Naive thymus-derived CD4-positive, alpha-beta T cell (primary cell): Measurements from ENCODE around the gene SF3B3. TPM values are rescaled to one million over a fixed set of nuclear protein-coding genes. Genes with fewer than 3 reads are reported as not detected.
A peak's percentile ranks its signal among the peaks of the same experiment; 100 is the strongest.
"Not testable (repeated sequence)": the region's sequence is repeated elsewhere in the genome, so short reads cannot be mapped to it uniquely, and the experiment has no call there.

Experiments used
- ATAC-seq: fragments of 150-1000 bp; cut with Tn5 transposase; 2 replicates; pipeline ENCODE4 v1.10.0; 2021; ENCODE audit warnings: mild to moderate bottlenecking, moderate library complexity
- CTCF ChIA-PET: fragments of 350-600 bp; sonication (Branson Sonifier 250); formaldehyde crosslinking; loops from one replicate; lab custom pipeline; 2021; ENCODE audit warnings: antibody characterized with exemption; lab: Charles Lee
- POLR2A ChIA-PET: fragments of 350-600 bp; sonication (Branson Sonifier 250); formaldehyde crosslinking; loops from one replicate; lab custom pipeline; 2021; ENCODE audit warnings: antibody characterized with exemption, inconsistent platforms; lab: Charles Lee
- DNase-seq, 9 donors: peaks; one replicate each; pipeline versions ENCODE4 v3.0.0 to v3.0.0-alpha.2; 2020 to 2022; ENCODE audit warnings: mixed read lengths in 1 of 9
- H3K27ac ChIP-seq: one replicate; pipeline ENCODE4 v1.7.0; 2013; ENCODE audit warnings: mild to moderate bottlenecking, low read depth, low read length, moderate library complexity
- H3K27me3 ChIP-seq, 2 donors: one replicate each; pipeline ENCODE4 v1.7.0; 2013; ENCODE audit warnings: low read length in 2 of 2, mild to moderate bottlenecking in 2 of 2, moderate library complexity in 2 of 2; ENCODE audit not compliant: control insufficient read depth in 2 of 2, insufficient read depth in 2 of 2
- H3K36me3 ChIP-seq, 3 experiments: 1 replicate in 2 of 3; 2 replicates in 1 of 3; pipeline ENCODE4 v1.7.0; 2013; ENCODE audit warnings: low read length in 3 of 3, mild to moderate bottlenecking in 3 of 3, moderate library complexity in 1 of 3; ENCODE audit not compliant: insufficient read depth in 3 of 3, control insufficient read depth in 2 of 3
- H3K4me1 ChIP-seq, 2 donors: one replicate each; pipeline ENCODE4 v1.7.0; 2013; ENCODE audit warnings: low read length in 2 of 2, mild to moderate bottlenecking in 2 of 2, moderate library complexity in 1 of 2; ENCODE audit not compliant: control insufficient read depth in 2 of 2, insufficient read depth in 2 of 2
- H3K4me3 ChIP-seq: 2 replicates; pipeline ENCODE4 v1.7.0; 2013; ENCODE audit warnings: mild to moderate bottlenecking, low read length
- H3K9me3 ChIP-seq, 3 experiments: 1 replicate in 2 of 3; 2 replicates in 1 of 3; pipeline ENCODE4 v1.7.0; 2013; ENCODE audit warnings: low read length in 3 of 3; ENCODE audit not compliant: control insufficient read depth in 2 of 3
- H3K27ac Mint-ChIP-seq, 9 donors: one replicate each; pipeline ENCODE4 v1.8.0; 2020 to 2022; ENCODE audit warnings: mixed read lengths in 9 of 9, mild to moderate bottlenecking in 8 of 9, moderate library complexity in 5 of 9, inconsistent platforms in 2 of 9
- H3K27me3 Mint-ChIP-seq, 5 donors: one replicate each; pipeline ENCODE4 v1.8.0; 2021 to 2022; ENCODE audit warnings: mixed read lengths in 5 of 5, mild to moderate bottlenecking in 1 of 5
- H3K36me3 Mint-ChIP-seq, 5 donors: one replicate each; pipeline ENCODE4 v1.8.0; 2020 to 2022; ENCODE audit warnings: mixed read lengths in 5 of 5, mild to moderate bottlenecking in 3 of 5, inconsistent platforms in 1 of 5
- H3K4me1 Mint-ChIP-seq, 7 donors: one replicate each; pipeline ENCODE4 v1.8.0; 2020 to 2022; ENCODE audit warnings: mixed read lengths in 7 of 7, mild to moderate bottlenecking in 3 of 7, inconsistent platforms in 1 of 7
- H3K4me3 Mint-ChIP-seq, 10 donors: one replicate each; pipeline ENCODE4 v1.8.0; 2020 to 2022; ENCODE audit warnings: mild to moderate bottlenecking in 10 of 10, mixed read lengths in 10 of 10, moderate library complexity in 6 of 10, inconsistent platforms in 2 of 10
- H3K9me3 Mint-ChIP-seq, 11 donors: one replicate each; pipeline ENCODE4 v1.8.0; 2020 to 2022; ENCODE audit warnings: mixed read lengths in 11 of 11, mild to moderate bottlenecking in 4 of 11, inconsistent platforms in 1 of 11, moderate library complexity in 1 of 11
- intact Hi-C, 2 donors: fragments of 100-400 bp; cut with micrococcal nuclease; formaldehyde crosslinking; loops; one replicate each; pipeline ENCODE4 v1.15.1; 2023
- polyA plus RNA-seq, 2 donors: library from polyadenylated mRNA; unstranded; fragments of 300-500 nt; fragmentation: Illumina TruSeq; gene quantifications; one replicate each; pipeline ENCODE4 v1.2.3, GENCODE V29; 2021
- total RNA-seq, 6 experiments: library from RNA in 5 of 6; stranded (reverse) in 5 of 6; gene quantifications; 1 replicate in 5 of 6; 2 replicates in 1 of 6; pipeline ENCODE4 v1.2.3 and lab custom pipeline; 2021 to 2026

SF3B3 gene
- total and polyA plus RNA-seq, 7 experiments from 2014 or later = 69.0 to 415 (median 195) TPM

- H3K27ac ChIP-seq, ATAC-seq, H3K27me3 ChIP-seq, H3K4me3 Mint-ChIP-seq, H3K27ac Mint-ChIP-seq, H3K9me3 ChIP-seq, H3K9me3 Mint-ChIP-seq, H3K4me3 ChIP-seq, DNase-seq, H3K27me3 Mint-ChIP-seq: not testable (repeated sequence)
- intact Hi-C loops = loop anchor here in 1 of 2 donors (10.0 kb wide), 1 partner anchor 415 kb away; the partner anchor contains the start of gene PDPR
- Histone ChIP-seq H3K36me3 (peaks cover 32 to 68% (median 60%) of the 10 kb centered on the region in 3 experiments), H3K4me1 (peaks cover 16 to 40% of the 10 kb centered on the region in 2 donors)
- Mint-ChIP-seq H3K4me1 (peaks cover 25 to 71% (median 60%) of the 10 kb centered on the region in 7 donors), H3K36me3 (peaks cover 19 to 51% (median 47%) of the 10 kb centered on the region in 5 donors)
- CTCF ChIA-PET = interaction anchor here (0.7 kb wide), 1 partner anchor 851 kb away, joined by 3 read pairs; no protein-coding TSS in a partner anchor
- POLR2A ChIA-PET = interaction anchor here (0.7 kb wide), 1 partner anchor 10 kb away, joined by 4 read pairs; no protein-coding TSS in a partner anchor
Observed at GRCh38 chr16:70529954-70530353, 6.3 kb downstream of the SF3B3 start.

GRCh38 chr16:70534971-70535370 is 11.4 kb downstream of the SF3B3 start:
- no peaks in the 10 kb centered on the region for H3K9me3 ChIP-seq
- H3K27me3 ChIP-seq = no peaks in the 10 kb centered on the region
- H3K4me3 ChIP-seq = no peak overlapping the region
- no peaks in the 10 kb centered on the region for H3K4me1 ChIP-seq
- H3K4me1 Mint-ChIP-seq = peaks cover 11 to 47% (median 37%) of the 10 kb centered on the region in 7 donors
- H3K36me3 ChIP-seq = peaks cover 59 to 96% (median 59%) of the 10 kb centered on the region in 3 experiments
- H3K4me3 Mint-ChIP-seq = no peak overlapping the region
- intact Hi-C loops = no loop called here
- ChIA-PET POLR2A (no interaction called here), CTCF (interaction anchor here (0.6 kb wide), 1 partner anchor 76 kb away, joined by 3 read pairs; no protein-coding TSS in a partner anchor)
- ATAC-seq = no peak
- no peaks in the 10 kb centered on the region for H3K27me3 Mint-ChIP-seq
- H3K9me3 Mint-ChIP-seq = no peaks in the 10 kb centered on the region
- H3K36me3 Mint-ChIP-seq = peaks cover 18 to 48% (median 44%) of the 10 kb centered on the region in 5 donors
- no peak for DNase-seq
- peak overlapping the region in 1 of 9 donors; percentile 28 for H3K27ac Mint-ChIP-seq
- H3K27ac ChIP-seq = no peak overlapping the region

GRCh38 chr16:70540994-70541393 is 17.4 kb downstream of the SF3B3 start:
- POLR2A ChIA-PET = no interaction called here
- H3K36me3 Mint-ChIP-seq = peaks cover 11 to 37% (median 28%) of the 10 kb centered on the region in 5 donors
- CTCF ChIA-PET = no interaction called here
- no peaks in the 10 kb centered on the region for H3K27me3 Mint-ChIP-seq
- Histone ChIP-seq H3K9me3 (no peaks in the 10 kb centered on the region), H3K27ac (no peak overlapping the region), H3K36me3 (peaks cover 44 to 95% (median 50%) of the 10 kb centered on the region in 3 experiments), H3K4me3 (no peak overlapping the region), H3K4me1 (no peaks in the 10 kb centered on the region), H3K27me3 (no peaks in the 10 kb centered on the region)
- intact Hi-C loops = no loop called here
- no peak for ATAC-seq
- peaks cover 2 to 27% (median 19%) of the 10 kb centered on the region in 7 donors for H3K4me1 Mint-ChIP-seq
- H3K9me3 Mint-ChIP-seq = no peaks in the 10 kb centered on the region
- DNase-seq = no peak
- H3K4me3 Mint-ChIP-seq = no peak overlapping the region
- H3K27ac Mint-ChIP-seq = peak overlapping the region in 3 of 9 donors; percentile 29 to 40 (median 34)

GRCh38 chr16:70544548-70544947 is 20.9 kb downstream of the SF3B3 start:
- peaks cover 34 to 96% (median 58%) of the 10 kb centered on the region in 3 experiments for H3K36me3 ChIP-seq
- no peaks in the 10 kb centered on the region for H3K4me1 ChIP-seq
- H3K4me1 Mint-ChIP-seq = peaks cover 0 to 25% (median 15%) of the 10 kb centered on the region in 7 donors
- H3K9me3 ChIP-seq = no peaks in the 10 kb centered on the region
- no peaks in the 10 kb centered on the region for H3K9me3 Mint-ChIP-seq
- no peak overlapping the region for H3K27ac Mint-ChIP-seq
- ChIA-PET CTCF (no interaction called here), POLR2A (no interaction called here)
- DNase-seq (no peak), ATAC-seq (no peak)
- no peak overlapping the region for H3K4me3 ChIP-seq
- no peak overlapping the region for H3K27ac ChIP-seq
- H3K27me3 Mint-ChIP-seq = no peaks in the 10 kb centered on the region
- intact Hi-C loops = no loop called here
- H3K4me3 Mint-ChIP-seq = no peak overlapping the region
- H3K27me3 ChIP-seq = no peaks in the 10 kb centered on the region
- H3K36me3 Mint-ChIP-seq = peaks cover 3 to 35% (median 26%) of the 10 kb centered on the region in 5 donors

DNA sequence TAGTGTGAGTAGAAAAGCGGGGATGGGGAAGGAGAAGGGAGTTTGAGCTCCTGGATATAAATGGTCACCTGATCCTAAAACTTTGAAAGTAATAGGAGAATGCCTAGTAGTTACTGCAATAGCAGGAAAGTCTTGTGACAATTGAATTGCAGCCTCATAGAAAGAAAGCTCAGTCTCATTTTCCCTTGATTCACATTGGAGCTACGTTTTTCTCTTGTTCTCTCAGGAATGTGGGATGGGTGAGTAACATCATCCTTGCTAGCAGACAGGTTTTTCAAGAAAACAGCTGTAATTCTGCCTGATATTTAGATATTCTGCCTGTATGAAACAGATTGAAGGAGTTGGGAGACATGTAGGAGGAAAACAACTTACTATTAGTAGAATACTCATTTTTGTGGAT is 25.3 kb downstream of the SF3B3 start:
- DNase-seq = no peak
- H3K27me3 Mint-ChIP-seq = no peaks in the 10 kb centered on the region
- H3K9me3 ChIP-seq = no peaks in the 10 kb centered on the region
- ChIA-PET CTCF (no interaction called here), POLR2A (interaction anchor here (0.5 to 1.0 kb wide), 3 partner anchors 25 to 629 kb away, joined by 3 to 4 read pairs (median 3); no protein-coding TSS in a partner anchor)
- no peaks in the 10 kb centered on the region for H3K27me3 ChIP-seq
- H3K9me3 Mint-ChIP-seq = no peaks in the 10 kb centered on the region
- H3K27ac ChIP-seq = no peak overlapping the region
- H3K36me3 Mint-ChIP-seq = peaks cover 3 to 54% (median 30%) of the 10 kb centered on the region in 5 donors
- H3K4me1 ChIP-seq = no peaks in the 10 kb centered on the region
- H3K4me3 Mint-ChIP-seq = no peak overlapping the region
- peaks cover 8 to 31% (median 17%) of the 10 kb centered on the region in 7 donors for H3K4me1 Mint-ChIP-seq
- H3K36me3 ChIP-seq = peaks cover 44 to 96% (median 46%) of the 10 kb centered on the region in 3 experiments
- H3K27ac Mint-ChIP-seq = peak overlapping the region in 4 of 9 donors; percentile 22 to 68 (median 51)
- ATAC-seq = no peak
- intact Hi-C loops = no loop called here
- no peak overlapping the region for H3K4me3 ChIP-seq

GRCh38 chr16:70550082-70550481 is 26.5 kb downstream of the SF3B3 start:
- ATAC-seq = no peak
- no peak overlapping the region for H3K4me3 ChIP-seq
- H3K27me3 ChIP-seq = no peaks in the 10 kb centered on the region
- H3K27me3 Mint-ChIP-seq = no peaks in the 10 kb centered on the region
- no peak overlapping the region for H3K27ac ChIP-seq
- intact Hi-C loops = loop anchor here in 1 of 2 donors (10.0 kb wide), 1 partner anchor 105 kb away; no protein-coding TSS in a partner anchor
- H3K4me1 Mint-ChIP-seq = peaks cover 8 to 30% (median 20%) of the 10 kb centered on the region in 7 donors
- CTCF ChIA-PET = interaction anchor here (0.6 kb wide), 1 partner anchor 103 kb away, joined by 3 read pairs; no protein-coding TSS in a partner anchor
- POLR2A ChIA-PET = no interaction called here
- no peak overlapping the region for H3K4me3 Mint-ChIP-seq
- H3K36me3 Mint-ChIP-seq = peaks cover 0 to 56% (median 33%) of the 10 kb centered on the region in 5 donors
- peak overlapping the region in 7 of 9 donors; percentile 21 to 77 (median 39) for H3K27ac Mint-ChIP-seq
- no peaks in the 10 kb centered on the region for H3K9me3 Mint-ChIP-seq
- H3K4me1 ChIP-seq = no peaks in the 10 kb centered on the region
- no peak for DNase-seq
- no peaks in the 10 kb centered on the region for H3K9me3 ChIP-seq
- peaks cover 39 to 98% (median 47%) of the 10 kb centered on the region in 3 experiments for H3K36me3 ChIP-seq
